GM18498 (cell line): ENCODE measurements around the gene AKR1C2.
"Not testable (repeated sequence)": the region's sequence is repeated elsewhere in the genome, so short reads cannot be mapped to it uniquely, and the experiment has no call there.

ENCODE experiments used
- ATAC-seq: cut with Tn5 transposase; IDR thresholded peaks from one replicate; pipeline ENCODE4 v1.9.1; 2021; ENCODE audit warnings: mild to moderate bottlenecking, moderate library complexity; ENCODE audit not compliant: unreplicated experiment

The AKR1C2 gene

GRCh38 chr10:4961558-4961957, 42.1 kb downstream of the AKR1C2 start:
- ATAC-seq, result not testable (repeated sequence)

- ATAC-seq, result not testable (repeated sequence)
These were observed 46.6 kb downstream of the AKR1C2 start for GRCh38 chr10:4956955-4957645.

- not testable (repeated sequence) for ATAC-seq
These were observed 47.6 kb downstream of the AKR1C2 start for GRCh38 chr10:4956088-4956487.

GRCh38 chr10:4953405-4953804, 50.3 kb downstream of the AKR1C2 start:
- ATAC-seq, result no peak

GRCh38 chr10:4951512-4952162, 52.0 kb downstream of the AKR1C2 start:
- not testable (repeated sequence) for ATAC-seq

- no peak for ATAC-seq
These were observed 55.7 kb downstream of the AKR1C2 start for GRCh38 chr10:4947635-4948596.

GRCh38 chr10:4947039-4947634, 56.5 kb downstream of the AKR1C2 start:
- ATAC-seq, result no peak

GRCh38 chr10:4945766-4946717, 57.6 kb downstream of the AKR1C2 start:
- ATAC-seq, result no peak

GRCh38 chr10:4944841-4945240, 58.8 kb downstream of the AKR1C2 start:
- ATAC-seq, result no peak

- no peak for ATAC-seq
These were observed 59.8 kb downstream of the AKR1C2 start for GRCh38 chr10:4943821-4944220.

- not testable (repeated sequence) for ATAC-seq
These were observed 60.2 kb downstream of the AKR1C2 start for GRCh38 chr10:4943416-4943815.

- not testable (repeated sequence) for ATAC-seq
These were observed 60.7 kb downstream of the AKR1C2 start for GRCh38 chr10:4942931-4943330.

GRCh38 chr10:4941540-4942330, 61.9 kb downstream of the AKR1C2 start:
- no peak for ATAC-seq

- not testable (repeated sequence) for ATAC-seq
These were observed 62.7 kb downstream of the AKR1C2 start for GRCh38 chr10:4940909-4941308.

GRCh38 chr10:4940073-4940428, 63.6 kb downstream of the AKR1C2 start:
- ATAC-seq, result not testable (repeated sequence)

GRCh38 chr10:4939224-4940072, 64.2 kb downstream of the AKR1C2 start:
- no peak for ATAC-seq
